GM19397 (cell line): Measurements from ENCODE around the gene RRP8.
A peak's percentile ranks its signal among the peaks of the same experiment; 100 is the strongest.

Experiments used
- ATAC-seq: cut with Tn5 transposase; IDR thresholded peaks from one replicate; pipeline ENCODE4 v1.9.1; 2021; ENCODE audit warnings: mild to moderate bottlenecking, moderate library complexity; ENCODE audit not compliant: unreplicated experiment

The RRP8 gene

DNA sequence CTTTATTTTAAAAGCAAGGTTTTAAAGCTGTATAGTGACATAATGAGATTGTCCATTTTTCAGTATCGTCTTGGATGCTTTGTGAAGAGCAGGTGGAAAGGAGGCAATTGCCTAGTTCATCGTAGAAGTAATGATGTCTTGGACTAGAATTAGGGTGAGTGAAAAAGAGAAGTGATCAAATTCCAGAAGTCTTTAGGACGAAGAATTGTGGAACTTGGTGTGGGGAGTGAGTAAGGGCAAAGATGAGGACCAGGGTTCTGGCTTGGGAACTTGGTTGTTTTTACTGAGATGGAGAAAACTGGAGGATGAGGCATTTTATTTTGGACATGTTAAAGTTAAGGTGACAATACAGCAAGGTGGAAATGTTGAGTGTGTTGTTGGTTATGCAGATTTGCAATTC, 1.4 kb upstream of the RRP8 start:
- no peak for ATAC-seq

GRCh38 chr11:6604081-6604626, 738 bp upstream of the RRP8 start:
- ATAC-seq: peak; percentile 19

DNA sequence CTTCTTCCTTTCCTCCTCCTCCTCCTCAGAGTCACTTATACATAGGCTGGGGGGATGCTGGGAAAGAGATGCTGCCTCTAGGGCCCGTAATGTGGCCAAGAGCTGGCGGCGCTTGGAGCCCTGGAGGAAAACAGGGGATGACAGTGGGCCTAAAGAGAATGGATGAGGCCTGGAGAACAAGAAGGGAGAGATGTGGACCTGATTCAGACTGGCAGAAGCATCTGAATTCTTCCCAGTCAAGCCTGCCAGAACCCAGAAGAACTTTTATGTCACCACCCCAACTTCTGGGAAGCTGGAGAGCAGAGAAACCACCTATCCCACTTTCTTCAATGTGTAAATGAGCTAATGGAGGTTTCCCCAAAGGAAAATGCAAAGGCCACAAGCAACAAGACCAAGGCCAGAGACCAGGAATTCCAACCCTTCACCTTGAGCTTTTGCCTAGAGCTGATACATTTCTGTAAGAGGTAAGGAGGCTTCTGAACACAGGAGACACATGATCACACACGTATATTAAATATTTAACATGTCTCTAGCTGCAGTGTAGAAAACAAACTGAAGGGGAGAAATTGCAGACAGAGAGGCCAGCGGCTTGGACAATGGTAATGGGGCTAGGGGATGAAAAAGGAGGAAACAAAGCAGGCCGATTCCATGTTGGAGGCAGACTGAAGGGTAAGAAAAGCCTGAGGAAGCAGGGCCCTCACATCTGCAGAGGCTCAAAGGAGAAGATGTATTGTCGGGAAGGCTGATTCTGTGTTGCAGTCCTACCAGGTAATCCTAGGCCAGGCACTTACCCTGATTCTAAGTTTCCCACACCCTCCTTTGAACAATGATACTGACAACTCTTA, 1.1 kb downstream of the RRP8 start:
- no peak for ATAC-seq

GRCh38 chr11:6601041-6601461, 2.4 kb downstream of the RRP8 start:
- no peak for ATAC-seq

DNA sequence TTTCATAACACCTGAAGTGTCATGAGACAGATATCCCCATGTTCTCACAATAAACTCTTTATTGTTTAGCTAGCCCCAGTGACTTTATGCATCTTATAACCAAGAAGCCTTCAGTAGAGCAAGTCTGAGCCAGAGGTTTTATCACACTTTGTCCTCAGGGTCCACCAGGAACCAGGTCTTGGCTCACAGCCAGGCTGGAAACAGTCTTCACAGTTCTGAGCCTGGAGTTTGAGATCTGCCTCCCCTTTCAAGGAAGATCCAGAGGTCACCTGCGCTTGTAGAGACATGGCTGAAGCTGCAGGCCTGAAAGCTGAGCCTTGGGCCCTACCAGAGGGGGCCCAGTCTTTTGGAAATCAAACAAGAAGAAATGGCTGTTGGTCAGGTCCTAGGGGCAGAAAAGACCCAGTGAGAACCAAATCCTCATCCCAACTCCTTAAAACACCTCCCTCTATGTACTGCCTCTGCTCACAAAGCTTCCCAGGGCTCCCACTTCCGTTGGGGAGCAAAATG, 3.5 kb downstream of the RRP8 start:
- no peak for ATAC-seq

- ATAC-seq: no peak
Observed at GRCh38 chr11:6599449-6599848, 4.0 kb downstream of the RRP8 start.

GRCh38 chr11:6598555-6598954, 4.9 kb downstream of the RRP8 start:
- no peak for ATAC-seq

- no peak for ATAC-seq
Observed at GRCh38 chr11:6596239-6596877, 7.1 kb downstream of the RRP8 start.

DNA sequence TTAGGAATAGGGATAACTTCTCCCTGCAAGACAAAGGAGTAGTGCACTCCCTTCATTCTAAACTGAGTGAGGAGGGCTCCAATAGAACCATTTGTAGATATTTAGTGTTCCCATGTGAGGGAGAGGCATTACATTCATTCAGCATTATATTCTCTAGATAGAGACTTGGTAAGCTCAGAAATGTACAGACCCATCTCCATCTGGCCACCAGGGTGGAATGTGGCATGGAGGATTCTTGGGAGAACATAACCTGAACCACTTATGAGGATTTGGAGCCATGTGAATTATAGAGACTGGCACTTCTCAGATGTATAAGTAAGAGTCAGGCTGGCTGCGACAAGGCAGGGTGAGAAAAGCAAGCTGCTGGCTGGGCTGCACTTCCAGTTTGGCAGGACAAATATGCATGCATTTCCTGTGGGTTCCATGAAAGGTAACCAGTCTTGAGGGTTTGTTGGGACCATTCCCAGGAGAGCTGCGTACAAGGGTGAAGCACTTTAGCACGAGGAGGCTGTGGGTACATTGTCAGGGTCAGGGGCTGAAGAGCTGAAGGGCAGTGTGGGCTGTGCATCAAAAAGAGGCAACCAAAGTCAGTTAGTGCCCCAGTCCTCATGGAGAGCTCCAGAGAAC, 9.2 kb downstream of the RRP8 start:
- no peak for ATAC-seq

DNA sequence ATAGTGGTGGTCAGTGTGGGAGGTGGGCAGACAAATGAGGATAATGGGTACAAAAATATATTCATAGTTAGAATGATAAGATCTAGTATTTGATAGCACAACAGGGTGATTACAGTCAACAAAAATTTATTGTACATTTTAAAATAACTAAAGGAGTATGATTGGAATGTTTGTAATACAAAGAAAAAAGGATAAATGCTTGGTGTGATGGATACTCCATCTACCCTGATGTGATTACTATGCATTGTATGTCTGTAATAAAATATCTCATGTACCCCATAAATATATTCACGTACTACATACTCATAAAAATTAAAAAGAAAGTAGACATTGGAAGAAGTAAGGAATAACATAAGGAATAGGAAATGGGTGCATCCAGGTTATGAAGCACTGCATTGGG, 15.4 kb downstream of the RRP8 start:
- no peak for ATAC-seq

DNA sequence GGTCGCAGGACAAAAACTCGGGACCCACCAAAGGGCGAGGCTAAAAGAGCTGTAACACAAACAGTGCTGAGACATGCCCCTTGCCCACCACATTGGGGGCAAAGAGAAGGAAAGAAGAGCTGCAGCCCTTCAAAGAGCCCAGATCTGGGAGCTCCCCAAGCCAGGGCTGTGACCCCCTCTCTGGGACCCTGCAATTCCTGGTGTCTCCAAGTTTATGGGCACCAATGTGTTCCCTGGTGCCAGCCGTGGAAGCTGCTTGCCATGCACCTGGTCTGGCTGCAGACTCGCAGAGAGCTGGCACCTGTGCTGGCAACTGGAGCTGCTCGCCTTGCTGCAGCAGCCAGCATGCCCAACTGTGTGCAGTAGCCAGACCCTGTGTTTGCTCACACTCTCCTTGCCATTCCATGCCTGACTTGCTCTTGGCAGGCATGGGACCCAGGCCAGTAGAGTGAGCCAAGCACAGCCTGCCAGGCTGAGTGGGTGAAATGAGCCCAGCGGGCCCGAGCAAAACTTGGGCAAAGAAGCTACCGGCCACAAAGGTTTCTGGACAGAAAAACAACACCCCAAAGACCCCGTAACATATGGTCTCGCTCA, 16.0 kb downstream of the RRP8 start:
- no peak for ATAC-seq

DNA sequence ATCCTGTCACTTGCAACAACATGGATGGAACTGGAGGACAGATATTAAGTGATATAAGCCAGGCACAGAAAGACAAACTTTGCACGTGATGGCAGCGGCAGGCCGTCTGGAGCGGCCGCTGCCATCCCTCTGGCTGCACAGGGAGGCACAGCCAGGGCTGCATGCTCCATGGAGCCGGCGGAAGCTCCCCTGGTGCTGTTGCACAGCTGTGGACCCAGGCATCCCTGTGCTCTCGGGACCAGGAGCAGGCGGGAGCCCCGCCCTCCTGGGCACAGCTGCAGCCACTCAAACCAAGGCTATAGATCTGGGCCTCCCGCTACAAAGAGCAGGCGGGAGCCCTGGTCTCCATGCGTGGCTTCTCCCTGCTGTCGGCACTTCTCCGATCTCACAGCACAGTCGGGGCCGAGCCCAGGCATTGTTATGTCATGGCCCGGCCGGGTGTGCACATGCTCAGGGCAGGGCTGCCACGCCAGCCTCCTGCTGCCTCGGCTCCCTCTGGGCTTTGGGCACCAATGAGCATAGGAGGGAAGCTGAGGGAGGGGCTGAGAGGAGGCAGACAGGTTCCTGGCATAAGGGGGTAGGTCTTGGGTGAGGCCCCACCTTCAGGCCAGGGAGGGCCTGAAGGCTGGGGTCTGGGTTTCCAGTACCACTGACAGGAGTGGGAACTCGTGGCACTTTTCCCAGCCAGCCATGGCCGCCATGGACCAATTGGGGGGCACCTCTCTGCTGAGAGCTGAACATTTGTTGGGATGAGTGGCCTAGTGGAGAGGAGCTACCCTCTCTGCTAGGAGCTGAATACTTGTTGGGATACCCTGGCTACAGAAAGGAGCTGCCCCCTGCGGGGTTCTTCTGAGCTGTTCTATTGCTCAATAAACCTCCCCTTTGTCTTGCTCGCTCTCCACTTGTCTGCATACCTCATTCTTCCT, 16.7 kb downstream of the RRP8 start:
- no peak for ATAC-seq

DNA sequence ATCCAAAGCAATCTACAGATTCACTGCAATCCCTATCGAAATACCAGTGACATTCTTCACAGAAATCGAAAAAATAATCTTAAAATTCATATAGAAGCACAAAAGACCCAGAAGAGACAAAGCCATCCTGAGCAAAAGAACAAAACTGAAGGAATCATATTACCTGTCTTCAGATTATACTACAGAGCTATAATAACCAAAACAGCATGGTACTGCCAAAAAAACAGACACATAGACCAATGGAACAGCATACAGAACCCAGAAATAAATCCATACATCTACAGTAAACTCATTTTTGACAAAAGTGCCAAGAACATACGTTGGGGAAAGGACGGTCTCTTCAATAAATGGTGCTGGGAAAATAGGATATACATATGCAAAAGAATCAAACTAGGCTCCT, 18.9 kb downstream of the RRP8 start:
- no peak for ATAC-seq

DNA sequence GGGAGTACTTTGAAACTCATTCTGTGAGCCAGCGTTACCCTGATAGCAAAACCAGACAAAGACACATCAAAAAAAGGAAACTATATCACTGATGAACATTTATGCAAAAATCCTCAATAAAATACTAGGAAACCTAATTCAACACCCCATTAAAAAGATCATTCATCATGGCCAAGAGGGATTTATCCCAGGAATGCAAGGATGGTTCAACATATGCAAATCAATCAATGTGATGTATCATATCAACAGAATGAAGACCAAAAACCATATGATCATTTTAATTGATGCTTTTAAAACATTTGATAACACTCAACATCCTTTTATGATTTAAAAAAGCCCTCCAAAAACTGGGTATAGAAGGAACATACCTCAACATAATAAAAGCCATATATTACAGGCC, 19.8 kb downstream of the RRP8 start:
- ATAC-seq: no peak

GRCh38 chr11:6579681-6580080, 23.7 kb downstream of the RRP8 start:
- no peak for ATAC-seq

DNA sequence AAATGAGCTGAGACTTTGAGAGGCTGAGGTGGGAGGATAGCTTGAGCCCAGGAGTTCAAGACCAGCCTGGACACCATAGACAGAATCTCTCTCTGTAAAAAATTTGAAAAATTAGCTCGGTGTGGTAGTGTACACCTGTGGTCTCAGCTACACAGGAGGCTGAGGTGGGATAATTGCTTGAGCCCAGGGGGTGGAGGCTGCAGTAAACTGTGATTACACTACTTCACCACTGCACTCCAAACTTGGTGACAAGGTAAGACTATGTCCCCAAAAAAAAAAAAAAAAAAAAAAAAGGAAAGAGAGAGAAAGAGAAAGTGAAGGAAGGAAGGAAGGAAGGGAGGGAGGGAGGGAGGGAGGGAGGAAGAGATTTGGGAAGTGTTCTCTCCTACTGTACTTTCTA, 25.3 kb downstream of the RRP8 start:
- ATAC-seq: no peak

GRCh38 chr11:6576471-6577373, 26.7 kb downstream of the RRP8 start:
- ATAC-seq: no peak

DNA sequence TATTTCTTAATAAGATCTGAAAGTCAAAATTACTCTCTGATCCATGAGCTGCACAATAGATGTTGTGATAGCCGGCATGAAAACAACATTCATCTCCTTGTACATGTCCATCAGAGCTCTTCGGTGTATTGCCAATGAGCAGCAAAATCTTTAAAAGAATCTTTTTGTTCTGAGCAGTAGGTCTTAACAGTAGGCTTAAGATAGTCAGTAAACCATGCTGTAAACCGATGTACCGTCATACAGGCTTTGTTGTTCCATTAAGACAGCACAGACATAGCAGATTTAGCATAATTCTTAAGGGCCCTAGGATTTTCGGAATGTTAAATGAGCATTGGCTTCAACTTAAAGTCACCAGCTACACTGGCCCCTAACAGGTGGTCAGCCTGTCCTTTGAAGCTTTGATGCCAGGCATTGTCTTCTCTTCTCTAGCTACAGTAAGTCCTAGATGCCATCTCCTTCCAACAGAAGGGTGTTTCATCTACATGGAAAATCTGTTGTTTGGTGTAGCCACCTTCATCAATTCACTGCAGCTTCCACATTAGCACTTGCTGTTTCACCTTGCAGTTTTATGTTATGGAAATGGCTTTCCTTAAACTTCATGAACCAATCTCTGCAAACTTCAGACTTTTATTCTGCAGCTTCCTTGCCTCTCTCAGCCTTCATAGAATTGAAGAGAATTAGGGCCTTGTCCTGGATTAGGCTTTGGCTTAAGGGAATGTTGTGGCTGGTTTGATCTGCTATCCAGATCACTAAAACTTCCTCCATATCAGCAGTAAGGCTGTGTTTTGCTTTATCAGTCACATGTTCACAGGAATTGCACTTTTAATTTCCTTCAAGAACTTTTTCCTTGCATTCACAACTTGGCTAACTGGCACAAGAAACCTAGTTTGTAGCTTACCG, 28.4 kb downstream of the RRP8 start:
- no peak for ATAC-seq
